Mammary epithelial cell (primary cell): ENCODE results near the gene BOD1L1.

ENCODE experiments used
- EZH2 ChIP-seq: IDR thresholded peaks from 2 replicates; pipeline ENCODE4 v1.6.1; 2012; ENCODE audit warnings: low read length, inconsistent platforms, borderline replicate concordance
- TF ChIP-seq, protein P1 (sequence below), 2 donors: IDR thresholded peaks in 1 of 2; conservative IDR thresholded peaks in 1 of 2; 2 replicates each; pipeline ENCODE4 v1.5.1; 2011 to 2012; ENCODE audit warnings: inconsistent platforms in 2 of 2, low read length in 2 of 2, mild to moderate bottlenecking in 2 of 2, control low read depth in 1 of 2, low read depth in 1 of 2; ENCODE audit not compliant: insufficient read depth in 1 of 2; ENCODE audit errors: extremely low read depth in 1 of 2

DNA sequence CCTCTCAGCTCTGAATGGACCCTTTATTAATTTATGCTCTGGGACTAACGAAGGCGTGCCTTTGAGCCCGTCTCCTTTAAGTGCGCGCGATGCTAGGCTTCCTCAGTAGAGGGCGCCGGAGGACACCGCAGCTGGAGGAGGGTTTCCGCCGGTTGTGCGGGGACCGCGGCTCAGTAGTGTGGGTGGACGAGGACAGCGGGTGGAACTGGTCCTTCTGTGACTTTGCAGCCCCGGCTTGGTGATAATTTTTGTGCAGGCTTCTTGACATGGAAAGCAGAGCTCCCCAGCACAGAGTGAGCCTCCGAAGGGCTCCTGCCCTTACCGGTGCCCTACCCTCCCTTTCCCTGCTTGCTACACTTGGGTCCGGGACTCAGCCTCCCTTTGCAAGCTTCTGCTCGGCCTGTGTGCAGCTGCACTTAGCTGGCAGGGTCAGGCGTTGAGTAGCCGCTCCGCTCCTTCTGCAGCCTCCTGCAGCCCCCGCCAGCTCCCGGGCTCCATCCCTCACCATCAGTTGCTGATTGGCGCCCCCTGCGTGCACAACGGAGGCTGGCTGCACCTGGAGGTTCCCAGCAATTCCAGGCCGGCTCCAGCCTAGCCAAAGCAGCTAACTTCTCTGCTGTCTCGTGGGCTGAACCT is 26.8 kb upstream of the BOD1L1 start:
- TF ChIP-seq EZH2, result no peak
- TF ChIP-seq, protein P1, sequence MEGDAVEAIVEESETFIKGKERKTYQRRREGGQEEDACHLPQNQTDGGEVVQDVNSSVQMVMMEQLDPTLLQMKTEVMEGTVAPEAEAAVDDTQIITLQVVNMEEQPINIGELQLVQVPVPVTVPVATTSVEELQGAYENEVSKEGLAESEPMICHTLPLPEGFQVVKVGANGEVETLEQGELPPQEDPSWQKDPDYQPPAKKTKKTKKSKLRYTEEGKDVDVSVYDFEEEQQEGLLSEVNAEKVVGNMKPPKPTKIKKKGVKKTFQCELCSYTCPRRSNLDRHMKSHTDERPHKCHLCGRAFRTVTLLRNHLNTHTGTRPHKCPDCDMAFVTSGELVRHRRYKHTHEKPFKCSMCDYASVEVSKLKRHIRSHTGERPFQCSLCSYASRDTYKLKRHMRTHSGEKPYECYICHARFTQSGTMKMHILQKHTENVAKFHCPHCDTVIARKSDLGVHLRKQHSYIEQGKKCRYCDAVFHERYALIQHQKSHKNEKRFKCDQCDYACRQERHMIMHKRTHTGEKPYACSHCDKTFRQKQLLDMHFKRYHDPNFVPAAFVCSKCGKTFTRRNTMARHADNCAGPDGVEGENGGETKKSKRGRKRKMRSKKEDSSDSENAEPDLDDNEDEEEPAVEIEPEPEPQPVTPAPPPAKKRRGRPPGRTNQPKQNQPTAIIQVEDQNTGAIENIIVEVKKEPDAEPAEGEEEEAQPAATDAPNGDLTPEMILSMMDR (conservative IDR thresholded peaks at IDR 0.05 in 1 of 2, IDR thresholded peaks at IDR 0.05 in 1 of 2; ENCODE audit: extremely low read depth in 1 of 2, insufficient read depth in 1 of 2, low read depth in 1 of 2, low read length in 2 of 2), result peak; percentile 90 to 96
